OCI-M1 (cell line): ENCODE data around the gene STAP1.

Source experiments
- DNase-seq: peaks from one replicate; lab custom pipeline; 2025; lab: John Stamatoyannopoulos, UW

STAP1 gene

GRCh38 chr4:67555447-67555846 is 3.1 kb upstream of the STAP1 start:
- no peak for DNase-seq

GRCh38 chr4:67556436-67556835 is 2.1 kb upstream of the STAP1 start:
- no peak for DNase-seq

GRCh38 chr4:67565284-67565683 is 6.8 kb downstream of the STAP1 start:
- no peak for DNase-seq

- no peak for DNase-seq
These were observed 7.8 kb downstream of the STAP1 start for GRCh38 chr4:67566335-67566734.

GRCh38 chr4:67568820-67569219 is 10.3 kb downstream of the STAP1 start:
- peak; percentile 40 for DNase-seq

GRCh38 chr4:67570537-67570936 is 12.0 kb downstream of the STAP1 start:
- DNase-seq: no peak

GRCh38 chr4:67571975-67572374 is 13.4 kb downstream of the STAP1 start:
- DNase-seq: peak; percentile 30

- peak; percentile 58 for DNase-seq
These were observed 14.7 kb downstream of the STAP1 start for GRCh38 chr4:67573193-67573592.

GRCh38 chr4:67575232-67576058 is 16.9 kb downstream of the STAP1 start:
- peak; percentile 83 for DNase-seq

GRCh38 chr4:67576059-67576466 is 17.5 kb downstream of the STAP1 start:
- no peak for DNase-seq

GRCh38 chr4:67576538-67576937 is 18.0 kb downstream of the STAP1 start:
- DNase-seq: no peak

GRCh38 chr4:67580577-67580976 is 22.1 kb downstream of the STAP1 start:
- no peak for DNase-seq

- DNase-seq: no peak
These were observed 22.8 kb downstream of the STAP1 start for GRCh38 chr4:67581208-67581857.

GRCh38 chr4:67581913-67582312 is 23.4 kb downstream of the STAP1 start:
- DNase-seq: no peak

GRCh38 chr4:67584496-67584895 is 26.0 kb downstream of the STAP1 start:
- no peak for DNase-seq

GRCh38 chr4:67587156-67587555 is 28.6 kb downstream of the STAP1 start:
- DNase-seq: no peak

- DNase-seq: peak; percentile 51
These were observed 35.2 kb downstream of the STAP1 start for GRCh38 chr4:67593741-67594175.

- no peak for DNase-seq
These were observed 44.9 kb downstream of the STAP1 start for GRCh38 chr4:67603310-67604028.

GRCh38 chr4:67604029-67604381 is 45.5 kb downstream of the STAP1 start:
- no peak for DNase-seq

- no peak for DNase-seq
These were observed 46.2 kb downstream of the STAP1 start for GRCh38 chr4:67604749-67605148.

- no peak for DNase-seq
These were observed 49.5 kb downstream of the STAP1 start for GRCh38 chr4:67608027-67608426.

GRCh38 chr4:67614186-67614585 is 55.7 kb downstream of the STAP1 start:
- no peak for DNase-seq

- no peak for DNase-seq
These were observed 56.6 kb downstream of the STAP1 start for GRCh38 chr4:67615119-67615518.
